Stimulated activated effector memory CD8-positive, alpha-beta T cell treated with anti-CD3 and anti-CD28 coated beads, Interleukin-12 subunit alpha, Interleukin-12 subunit beta, amount 100 ng/mL, for 72 hours (primary cell): ENCODE measurements around the gene YAP1.

Experiments
- ATAC-seq: fragments of 150-1000 bp; cut with Tn5 transposase; 2 replicates; pipeline ENCODE4 v1.10.0; 2021
- DNase-seq, 2 donors: peaks; one replicate each; pipeline ENCODE4 v3.0.0; 2021 to 2022; ENCODE audit warnings: low spot score in 2 of 2
- H3K27ac Mint-ChIP-seq: one replicate; pipeline ENCODE4 v1.8.0; 2022; ENCODE audit warnings: mild to moderate bottlenecking, mixed read lengths
- H3K36me3 Mint-ChIP-seq: one replicate; pipeline ENCODE4 v1.8.0; 2022; ENCODE audit warnings: mild to moderate bottlenecking, mixed read lengths
- H3K4me1 Mint-ChIP-seq: one replicate; pipeline ENCODE4 v1.8.0; 2022; ENCODE audit warnings: mixed read lengths
- H3K4me3 Mint-ChIP-seq: one replicate; pipeline ENCODE4 v1.8.0; 2022; ENCODE audit warnings: mild to moderate bottlenecking, mixed read lengths
- H3K9me3 Mint-ChIP-seq: one replicate; pipeline ENCODE4 v1.8.0; 2022; ENCODE audit warnings: mixed read lengths

Gene YAP1

GRCh38 chr11:102279641-102280170, 169.5 kb downstream of the YAP1 start:
- Mint-ChIP-seq H3K4me3 (no peak overlapping the region), H3K36me3 (no peaks in the 10 kb centered on the region), H3K27ac (no peak overlapping the region), H3K4me1 (no peaks in the 10 kb centered on the region), H3K9me3 (no peaks in the 10 kb centered on the region)
- ATAC-seq (peak; percentile 57), DNase-seq (no peak)

DNA sequence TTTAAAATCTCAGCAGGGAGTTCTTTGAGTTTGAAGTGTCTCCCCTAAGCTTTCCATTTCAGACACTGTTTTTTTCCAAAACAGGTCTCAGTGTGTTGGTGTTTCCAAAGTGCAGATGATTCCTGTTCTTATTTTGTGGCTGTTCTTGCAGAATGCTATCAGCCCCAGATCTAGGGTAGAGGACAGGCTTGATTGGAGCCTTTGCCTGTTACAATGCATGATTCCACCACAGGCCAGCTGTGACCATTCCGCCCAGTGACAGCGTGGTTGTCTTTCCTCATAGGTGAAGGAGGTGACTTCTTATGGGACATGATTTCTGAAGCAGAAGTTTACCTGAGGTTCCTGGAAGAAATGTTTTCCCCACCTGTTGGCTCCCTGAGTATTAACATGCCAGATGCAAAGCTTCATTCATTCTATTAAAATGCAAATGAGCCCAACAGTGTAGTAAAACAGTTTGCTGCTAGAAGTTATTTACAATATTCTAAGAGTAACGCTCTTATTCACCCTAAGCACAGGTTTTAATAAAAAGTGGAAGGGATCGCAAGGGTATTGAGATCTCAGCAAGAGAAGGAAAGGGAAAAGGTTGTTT, 170.1 kb downstream of the YAP1 start:
- ATAC-seq (no peak), DNase-seq (no peak)
- no peaks in the 10 kb centered on the region for H3K4me1 Mint-ChIP-seq
- H3K27ac Mint-ChIP-seq = no peak overlapping the region
- no peak overlapping the region for H3K4me3 Mint-ChIP-seq
- no peaks in the 10 kb centered on the region for H3K36me3 Mint-ChIP-seq
- no peaks in the 10 kb centered on the region for H3K9me3 Mint-ChIP-seq
